SK-N-SH (cell line): ENCODE data around the gene PRKACB. TPM values are rescaled to one million over a fixed set of nuclear protein-coding genes. Genes with fewer than 3 reads are reported as not detected.

Experiments used
- CHD2 ChIP-seq: fragments of 150-350 bp; IDR thresholded peaks from 2 replicates; pipeline ENCODE4 v1.6.1; 2018; ENCODE audit warnings: low read length; ENCODE audit not compliant: partially characterized antibody
- ELF1 ChIP-seq: IDR thresholded peaks from 2 replicates; pipeline ENCODE4 v1.4.0; 2012
- EP300 ChIP-seq, 2 experiments: IDR thresholded peaks; 2 replicates each; pipeline versions ENCODE4 v1.4.0 to v1.6.1; 2012; ENCODE audit warnings: borderline replicate concordance in 1 of 2, low read depth in 1 of 2, low read length in 1 of 2
- FOSL2 ChIP-seq: IDR thresholded peaks from 2 replicates; pipeline ENCODE4 v1.4.0; 2012; ENCODE audit warnings: low read depth, mild to moderate bottlenecking, moderate library complexity, borderline replicate concordance
- FOXJ3 ChIP-seq: sonication (generic); formaldehyde crosslinking; IDR thresholded peaks from 2 replicates; pipeline ENCODE4 v1.5.1; 2020; ENCODE audit warnings: mild to moderate bottlenecking, missing genetic modification reagents
- JUND ChIP-seq: IDR thresholded peaks from 2 replicates; pipeline ENCODE4 v1.4.0; 2012
- MEF2A ChIP-seq: IDR thresholded peaks from 2 replicates; pipeline ENCODE4 v1.4.0; 2012; ENCODE audit warnings: low read depth, borderline replicate concordance
- NFIC ChIP-seq: IDR thresholded peaks from 2 replicates; pipeline ENCODE4 v1.4.0; 2012; ENCODE audit warnings: borderline replicate concordance
- POLR2AphosphoS5 ChIP-seq: IDR thresholded peaks from 2 replicates; pipeline ENCODE4 v1.6.1; 2012; ENCODE audit warnings: low read depth, low read length
- RAD21 ChIP-seq: IDR thresholded peaks from 2 replicates; pipeline ENCODE4 v1.6.1; 2012; ENCODE audit warnings: mild to moderate bottlenecking, low read length
- RFX5 ChIP-seq: IDR thresholded peaks from 2 replicates; pipeline ENCODE4 v1.6.1; 2012; ENCODE audit warnings: mild to moderate bottlenecking, improper control_type of control experiment, low read length
- TAF1 ChIP-seq: IDR thresholded peaks from 2 replicates; pipeline ENCODE4 v1.6.1; 2012; ENCODE audit warnings: low read depth, mild to moderate bottlenecking, low read length, moderate library complexity, borderline replicate concordance
- TCF12 ChIP-seq: IDR thresholded peaks from 2 replicates; pipeline ENCODE4 v1.4.0; 2012
- TEAD4 ChIP-seq: IDR thresholded peaks from 2 replicates; pipeline ENCODE4 v1.4.0; 2012; ENCODE audit warnings: mild to moderate bottlenecking, borderline replicate concordance; ENCODE audit not compliant: insufficient read depth
- YY1 ChIP-seq: IDR thresholded peaks from 2 replicates; pipeline ENCODE4 v1.4.0; 2012; ENCODE audit warnings: low read depth, mild to moderate bottlenecking
- polyA plus RNA-seq, 3 experiments: library from polyadenylated mRNA; depleted of rRNA; stranded (reverse); fragments of >200 nt; gene quantifications; 2 replicates each; pipeline ENCODE4 v1.2.3, GENCODE V29; 2012
- TF ChIP-seq, protein P1 (sequence below): fragments of 200-600 bp; sonication (generic); IDR thresholded peaks from 2 replicates; pipeline ENCODE4 v1.6.1; 2017; ENCODE audit warnings: antibody characterized with exemption, mild to moderate bottlenecking, moderate library complexity
- TF ChIP-seq, protein P2 (sequence below): IDR thresholded peaks from 2 replicates; pipeline ENCODE4 v1.4.0; 2012; ENCODE audit warnings: low read depth
- TF ChIP-seq, protein P3 (sequence below): IDR thresholded peaks from 2 replicates; pipeline ENCODE4 v1.4.0; 2012; ENCODE audit warnings: low read depth, borderline replicate concordance
- TF ChIP-seq, protein P4 (sequence below): fragments of 150-350 bp; IDR thresholded peaks from 2 replicates; pipeline ENCODE4 v1.6.1; 2017; ENCODE audit warnings: antibody characterized with exemption, low read length, low read depth, borderline replicate concordance

Gene PRKACB
- polyA plus RNA-seq, 1 of the 3 experiments (the other 2 are of a cell fraction) = 7.5 TPM

DNA sequence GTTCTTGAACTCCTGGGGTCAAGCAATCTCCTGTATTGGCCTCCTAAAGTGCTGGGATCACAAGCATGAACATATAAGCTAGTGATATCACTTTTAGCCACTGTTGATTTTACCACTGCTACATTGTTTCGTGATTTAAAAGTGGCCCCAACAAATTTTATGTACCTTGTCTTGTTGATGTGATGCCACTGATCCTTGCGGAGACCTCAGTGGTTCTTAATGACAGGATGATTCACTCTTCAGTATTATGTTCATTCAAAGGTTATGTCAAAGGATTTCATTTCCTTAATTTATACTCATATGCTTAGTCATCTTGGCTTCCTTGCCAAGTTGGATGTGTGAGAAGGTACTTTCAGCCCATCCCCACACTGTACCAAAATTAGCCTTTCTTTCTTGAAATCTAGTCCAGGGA lies 12.1 kb downstream of the PRKACB start (continued):
- TF ChIP-seq MEF2A (peak; percentile 67; the same call in 1 of the 2 replicates), CHD2 (no peak), FOSL2 (peak; percentile 97), ELF1 (no peak), RAD21 (no peak), TCF12 (peak; percentile 87), RFX5 (no peak), FOXJ3 (no peak), YY1 (no peak), TEAD4 (peak; percentile 51; the same call in 1 of the 2 replicates), NFIC (peak; percentile 97), EP300 (IDR thresholded peaks at IDR 0.05; ENCODE audit: borderline replicate concordance in 1 of 2, low read depth in 1 of 2, low read length in 1 of 2) (peak; percentile 50 to 83), POLR2AphosphoS5 (peak; percentile 73; the same call in 1 of the 2 replicates), TAF1 (no peak), JUND (peak; percentile 98)
- TF ChIP-seq, protein P1, sequence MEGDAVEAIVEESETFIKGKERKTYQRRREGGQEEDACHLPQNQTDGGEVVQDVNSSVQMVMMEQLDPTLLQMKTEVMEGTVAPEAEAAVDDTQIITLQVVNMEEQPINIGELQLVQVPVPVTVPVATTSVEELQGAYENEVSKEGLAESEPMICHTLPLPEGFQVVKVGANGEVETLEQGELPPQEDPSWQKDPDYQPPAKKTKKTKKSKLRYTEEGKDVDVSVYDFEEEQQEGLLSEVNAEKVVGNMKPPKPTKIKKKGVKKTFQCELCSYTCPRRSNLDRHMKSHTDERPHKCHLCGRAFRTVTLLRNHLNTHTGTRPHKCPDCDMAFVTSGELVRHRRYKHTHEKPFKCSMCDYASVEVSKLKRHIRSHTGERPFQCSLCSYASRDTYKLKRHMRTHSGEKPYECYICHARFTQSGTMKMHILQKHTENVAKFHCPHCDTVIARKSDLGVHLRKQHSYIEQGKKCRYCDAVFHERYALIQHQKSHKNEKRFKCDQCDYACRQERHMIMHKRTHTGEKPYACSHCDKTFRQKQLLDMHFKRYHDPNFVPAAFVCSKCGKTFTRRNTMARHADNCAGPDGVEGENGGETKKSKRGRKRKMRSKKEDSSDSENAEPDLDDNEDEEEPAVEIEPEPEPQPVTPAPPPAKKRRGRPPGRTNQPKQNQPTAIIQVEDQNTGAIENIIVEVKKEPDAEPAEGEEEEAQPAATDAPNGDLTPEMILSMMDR = no peak
- TF ChIP-seq, protein P2, sequence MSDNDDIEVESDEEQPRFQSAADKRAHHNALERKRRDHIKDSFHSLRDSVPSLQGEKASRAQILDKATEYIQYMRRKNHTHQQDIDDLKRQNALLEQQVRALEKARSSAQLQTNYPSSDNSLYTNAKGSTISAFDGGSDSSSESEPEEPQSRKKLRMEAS = peak; percentile 25; the same call in 1 of the 2 replicates
- TF ChIP-seq, protein P3, sequence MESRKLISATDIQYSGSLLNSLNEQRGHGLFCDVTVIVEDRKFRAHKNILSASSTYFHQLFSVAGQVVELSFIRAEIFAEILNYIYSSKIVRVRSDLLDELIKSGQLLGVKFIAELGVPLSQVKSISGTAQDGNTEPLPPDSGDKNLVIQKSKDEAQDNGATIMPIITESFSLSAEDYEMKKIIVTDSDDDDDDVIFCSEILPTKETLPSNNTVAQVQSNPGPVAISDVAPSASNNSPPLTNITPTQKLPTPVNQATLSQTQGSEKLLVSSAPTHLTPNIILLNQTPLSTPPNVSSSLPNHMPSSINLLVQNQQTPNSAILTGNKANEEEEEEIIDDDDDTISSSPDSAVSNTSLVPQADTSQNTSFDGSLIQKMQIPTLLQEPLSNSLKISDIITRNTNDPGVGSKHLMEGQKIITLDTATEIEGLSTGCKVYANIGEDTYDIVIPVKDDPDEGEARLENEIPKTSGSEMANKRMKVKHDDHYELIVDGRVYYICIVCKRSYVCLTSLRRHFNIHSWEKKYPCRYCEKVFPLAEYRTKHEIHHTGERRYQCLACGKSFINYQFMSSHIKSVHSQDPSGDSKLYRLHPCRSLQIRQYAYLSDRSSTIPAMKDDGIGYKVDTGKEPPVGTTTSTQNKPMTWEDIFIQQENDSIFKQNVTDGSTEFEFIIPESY = peak; percentile 57; the same call in 1 of the 2 replicates
- TF ChIP-seq, protein P4, sequence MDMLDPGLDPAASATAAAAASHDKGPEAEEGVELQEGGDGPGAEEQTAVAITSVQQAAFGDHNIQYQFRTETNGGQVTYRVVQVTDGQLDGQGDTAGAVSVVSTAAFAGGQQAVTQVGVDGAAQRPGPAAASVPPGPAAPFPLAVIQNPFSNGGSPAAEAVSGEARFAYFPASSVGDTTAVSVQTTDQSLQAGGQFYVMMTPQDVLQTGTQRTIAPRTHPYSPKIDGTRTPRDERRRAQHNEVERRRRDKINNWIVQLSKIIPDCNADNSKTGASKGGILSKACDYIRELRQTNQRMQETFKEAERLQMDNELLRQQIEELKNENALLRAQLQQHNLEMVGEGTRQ = no peak
